NCI-H2029 (cell line): Measurements from ENCODE around the gene ITM2C.

Source experiments
- DNase-seq: peaks from one replicate; lab custom pipeline; 2025; lab: John Stamatoyannopoulos, UW

Gene ITM2C

DNA sequence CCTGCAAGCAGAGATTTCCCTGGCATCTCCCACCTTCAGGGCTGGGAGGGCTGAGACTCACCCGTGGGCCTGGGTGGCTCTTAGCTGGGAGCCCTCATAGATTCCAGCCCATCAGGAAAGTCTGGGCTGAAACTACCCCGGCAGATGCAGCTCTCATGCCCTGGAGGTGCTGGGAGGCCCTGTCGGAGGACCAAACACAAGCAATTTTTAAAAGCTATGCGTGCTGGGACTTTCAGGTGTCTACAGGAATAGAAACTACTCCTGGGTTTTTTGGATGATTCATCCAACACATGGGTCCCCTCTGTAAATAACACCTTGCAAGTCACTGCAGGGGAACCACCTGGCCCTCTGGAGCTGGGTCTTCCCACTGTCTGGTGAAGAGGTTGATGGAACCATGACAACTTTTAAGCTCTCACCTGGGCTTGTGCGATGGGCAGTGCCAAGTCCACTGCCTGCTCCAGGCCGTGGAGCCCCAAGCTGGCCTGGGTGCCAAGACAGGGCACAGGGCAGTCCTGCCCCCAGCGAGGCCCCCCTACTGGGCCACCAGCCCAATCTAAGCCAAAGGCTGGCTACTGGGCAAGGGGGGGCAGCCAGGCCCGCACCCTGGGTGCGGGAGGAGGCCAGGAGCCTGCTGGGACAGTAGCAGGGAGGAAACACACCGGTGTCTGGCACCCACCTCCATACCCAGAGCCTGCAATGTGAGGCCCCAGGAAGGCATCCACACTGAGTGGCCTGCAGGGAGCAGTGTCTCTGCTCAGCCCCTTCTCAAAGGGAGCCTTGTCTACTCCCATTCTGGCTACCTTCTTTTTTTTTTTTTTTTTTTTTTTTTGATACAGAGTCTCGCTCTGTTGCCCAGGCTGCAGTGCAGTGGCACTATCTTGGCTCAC, 61.4 kb downstream of the ITM2C start:
- DNase-seq: no peak

DNA sequence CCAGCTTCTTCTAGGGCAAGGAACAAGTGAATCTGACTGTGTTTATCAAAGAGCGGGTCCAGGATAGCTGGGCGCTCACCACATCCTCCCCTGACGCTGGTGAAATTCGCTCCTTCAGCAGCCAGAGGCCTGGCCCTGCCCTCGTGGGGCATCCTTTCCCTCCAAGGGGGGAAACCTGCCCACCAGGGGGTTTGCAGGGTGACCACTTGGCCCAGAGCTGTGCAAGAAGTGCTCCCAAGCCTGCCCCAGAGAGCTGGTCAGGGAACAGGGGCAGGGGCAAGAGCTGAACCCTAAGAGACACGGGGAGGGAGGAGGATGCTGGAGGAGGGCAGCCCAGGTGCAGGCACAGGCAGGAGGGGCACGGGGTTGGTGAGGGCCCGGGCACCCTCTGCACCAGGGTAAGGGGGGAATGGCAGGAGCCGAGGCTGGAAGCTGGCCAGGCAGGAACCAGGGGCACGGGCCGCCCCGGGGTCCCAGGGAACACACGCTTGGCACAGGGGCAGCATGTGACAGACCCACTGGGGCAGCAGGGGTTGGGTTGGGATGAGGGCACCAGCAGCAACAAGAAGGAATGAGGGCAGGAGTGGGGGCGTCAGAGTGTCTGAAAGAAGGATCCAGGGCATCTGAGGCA, 63.1 kb downstream of the ITM2C start:
- no peak for DNase-seq
